Uterus (tissue), 2 donors: ENCODE data around the gene DMP1.

ENCODE experiments used
- POLR2A ChIP-seq, 2 donors: fragments of 450-650 bp; IDR thresholded peaks; one replicate each; pipeline ENCODE4 v1.6.1; 2016; ENCODE audit warnings: antibody characterized with exemption in 2 of 2, mild to moderate bottlenecking in 1 of 2, moderate library complexity in 1 of 2
- TF ChIP-seq, protein P1 (sequence below), 4 experiments: fragments of 200-600 bp in 2 of 4; fragments of 450-650 bp in 2 of 4; sonication (generic) in 2 of 4; IDR thresholded peaks; one replicate each; pipeline ENCODE4 v1.5.1; 2016 to 2019; ENCODE audit warnings: antibody characterized with exemption in 4 of 4, mild to moderate bottlenecking in 2 of 4, moderate library complexity in 1 of 4

DNA sequence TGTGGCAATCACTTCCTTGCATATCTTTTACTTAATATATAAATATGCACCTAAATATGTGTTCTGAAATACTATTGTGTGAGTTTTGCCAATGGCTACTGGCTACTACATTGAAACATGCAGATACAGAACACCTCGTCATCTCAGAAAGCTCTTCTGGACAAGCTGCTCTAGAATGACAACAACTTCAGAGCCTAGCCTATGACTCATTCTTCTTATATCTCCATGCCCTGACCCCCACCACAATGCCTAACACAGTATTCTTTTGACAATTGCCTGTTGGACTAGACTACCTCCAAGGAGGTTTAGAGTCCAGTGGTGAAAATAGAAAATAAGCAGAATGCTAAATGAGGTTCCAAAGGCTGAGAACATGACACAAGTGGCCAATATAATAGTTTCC is 17.6 kb upstream of the DMP1 start:
- TF ChIP-seq, protein P1, sequence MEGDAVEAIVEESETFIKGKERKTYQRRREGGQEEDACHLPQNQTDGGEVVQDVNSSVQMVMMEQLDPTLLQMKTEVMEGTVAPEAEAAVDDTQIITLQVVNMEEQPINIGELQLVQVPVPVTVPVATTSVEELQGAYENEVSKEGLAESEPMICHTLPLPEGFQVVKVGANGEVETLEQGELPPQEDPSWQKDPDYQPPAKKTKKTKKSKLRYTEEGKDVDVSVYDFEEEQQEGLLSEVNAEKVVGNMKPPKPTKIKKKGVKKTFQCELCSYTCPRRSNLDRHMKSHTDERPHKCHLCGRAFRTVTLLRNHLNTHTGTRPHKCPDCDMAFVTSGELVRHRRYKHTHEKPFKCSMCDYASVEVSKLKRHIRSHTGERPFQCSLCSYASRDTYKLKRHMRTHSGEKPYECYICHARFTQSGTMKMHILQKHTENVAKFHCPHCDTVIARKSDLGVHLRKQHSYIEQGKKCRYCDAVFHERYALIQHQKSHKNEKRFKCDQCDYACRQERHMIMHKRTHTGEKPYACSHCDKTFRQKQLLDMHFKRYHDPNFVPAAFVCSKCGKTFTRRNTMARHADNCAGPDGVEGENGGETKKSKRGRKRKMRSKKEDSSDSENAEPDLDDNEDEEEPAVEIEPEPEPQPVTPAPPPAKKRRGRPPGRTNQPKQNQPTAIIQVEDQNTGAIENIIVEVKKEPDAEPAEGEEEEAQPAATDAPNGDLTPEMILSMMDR (IDR thresholded peaks at IDR 0.05), result no peak
- TF ChIP-seq POLR2A (IDR thresholded peaks at IDR 0.05), result no peak
